Measurements from ENCODE around the gene FBXO41. TPM values are rescaled to one million over a fixed set of nuclear protein-coding genes. Genes with fewer than 3 reads are reported as not detected.

Gene FBXO41
- total and polyA plus RNA-seq, 7 donors = 0.03 to 0.46 (median 0.15) TPM

- peaks cover 45% of the 10 kb centered on the region for H3K4me1 ChIP-seq
- no peak for TF ChIP-seq CTCF (IDR thresholded peaks at IDR 0.05)
- no peak for ATAC-seq
- no peaks in the 10 kb centered on the region for H3K27me3 ChIP-seq (ENCODE audit: insufficient read depth in 3 of 3, low read length in 2 of 3)
- H3K27ac ChIP-seq = peak overlapping the region; percentile 54
- 82 to 88% (median 82%) methylated on average over 5 of the region's 5 CpGs for WGBS, 3 donors
- intact Hi-C loops (cut with DNase I) = no loop called here
- no peak for DNase-seq
- H3K4me3 ChIP-seq = no peak overlapping the region
- H3K36me3 ChIP-seq (ENCODE audit: insufficient read depth in 1 of 2, low read depth in 1 of 2) = peaks cover 0 to 31% of the 10 kb centered on the region in 2 donors
- no peaks in the 10 kb centered on the region for H3K9me3 ChIP-seq
Observed at GRCh38 chr2:73217160-73217559, 67.1 kb downstream of the FBXO41 start.

GRCh38 chr2:73215254-73215653, 69.0 kb downstream of the FBXO41 start:
- no peak for ATAC-seq
- no peak for TF ChIP-seq CTCF (IDR thresholded peaks at IDR 0.05)
- no peaks in the 10 kb centered on the region for H3K9me3 ChIP-seq
- no peaks in the 10 kb centered on the region for H3K27me3 ChIP-seq (ENCODE audit: insufficient read depth in 3 of 3, low read length in 2 of 3)
- H3K4me1 ChIP-seq = peaks cover 45% of the 10 kb centered on the region
- intact Hi-C loops (cut with DNase I) = loop anchor here in 1 of 2 donors (2.0 kb wide), 1 partner anchor 18 kb away; the partner anchor contains the start of gene PRADC1
- H3K27ac ChIP-seq = peak overlapping the region; percentile 90
- 64 to 79% (median 71%) methylated on average over 4 of the region's 4 CpGs for WGBS, 3 donors
- H3K4me3 ChIP-seq = peak overlapping the region; percentile 100
- DNase-seq = no peak
- H3K36me3 ChIP-seq (ENCODE audit: insufficient read depth in 1 of 2, low read depth in 1 of 2) = peaks cover 0 to 12% of the 10 kb centered on the region in 2 donors

GRCh38 chr2:73214120-73215035, 69.9 kb downstream of the FBXO41 start, which contains the start of gene SMYD5:
Gene SMYD5 (plus strand): TSS chr2:73214245. CDS start chr2:73214267, 22 bp downstream.
- intact Hi-C loops (cut with DNase I) = loop anchor here in 1 of 2 donors (2.0 kb wide), 1 partner anchor 18 kb away; the partner anchor contains the start of gene PRADC1
- Histone ChIP-seq H3K4me1 (peaks cover 45% of the 10 kb centered on the region), H3K27ac (peak within 1 kb of the TSS; percentile 90), H3K36me3 (ENCODE audit: insufficient read depth in 1 of 2, low read depth in 1 of 2) (peaks cover 0 to 5% of the 10 kb centered on the region in 2 donors), H3K27me3 (ENCODE audit: insufficient read depth in 3 of 3, low read length in 2 of 3) (no peaks in the 10 kb centered on the region), H3K4me3 (peak within 1 kb of the TSS; percentile 100), H3K9me3 (no peaks in the 10 kb centered on the region)
- WGBS, 3 donors = 1% methylated on average over 56 to 64 of the region's 64 CpGs
- ATAC-seq (peak; percentile 87 to 96 (median 90)), DNase-seq (peak; percentile 89 to 93)
- TF ChIP-seq CTCF (IDR thresholded peaks at IDR 0.05) = no peak

- peak; percentile 84 for TF ChIP-seq CTCF (IDR thresholded peaks at IDR 0.05)
Observed at GRCh38 chr2:73212448-73213176, 71.7 kb downstream of the FBXO41 start.

More at GRCh38 chr2:73212448-73213176, 71.7 kb downstream of the FBXO41 start:
- WGBS, 3 donors = 60 to 62% (median 62%) methylated on average over 20 of the region's 20 CpGs
- no peaks in the 10 kb centered on the region for H3K9me3 ChIP-seq
- no peak overlapping the region for H3K4me3 ChIP-seq
- peak; percentile 66 to 78 (median 76) for ATAC-seq
- intact Hi-C loops (cut with DNase I) = no loop called here
- peaks cover 30% of the 10 kb centered on the region for H3K4me1 ChIP-seq
- H3K36me3 ChIP-seq (ENCODE audit: insufficient read depth in 1 of 2, low read depth in 1 of 2) = no peaks in the 10 kb centered on the region
- no peak overlapping the region for H3K27ac ChIP-seq
- no peaks in the 10 kb centered on the region for H3K27me3 ChIP-seq (ENCODE audit: insufficient read depth in 3 of 3, low read length in 2 of 3)
- DNase-seq = peak; percentile 67 to 75
